A673 (cell line): Measurements from ENCODE around the gene ITPA. TPM values are rescaled to one million over a fixed set of nuclear protein-coding genes. Genes with fewer than 3 reads are reported as not detected.

Experiments used
- BruUV-seq: library from RNA; stranded (reverse); fragments of 400-500 nt; replicated peaks from 2 replicates; lab custom pipeline; 2021; lab: Mats Ljungman, UMichigan
- CTCF ChIA-PET: fragments of 300-600 bp; sonication (Branson Sonifier 250); formaldehyde crosslinking; loops from one replicate; lab custom pipeline; 2022; ENCODE audit warnings: antibody characterized with exemption; lab: Charles Lee
- POLR2A ChIA-PET: fragments of 300-600 bp; sonication (Branson Sonifier 250); formaldehyde crosslinking; loops from one replicate; lab custom pipeline; 2022; ENCODE audit warnings: antibody characterized with exemption; ENCODE audit not compliant: low non-redundant PET; lab: Charles Lee
- DNase-seq: peaks from one replicate; pipeline ENCODE4 v3.0.0-alpha.2; 2015; ENCODE audit warnings: low spot score
- H3K27ac ChIP-seq: fragments of 200-600 bp; sonication (generic); 2 replicates; pipeline ENCODE4 v1.5.1; 2016; ENCODE audit warnings: mixed run types, low read depth, mild to moderate bottlenecking, mixed read lengths, antibody characterized with exemption, low read length; ENCODE audit not compliant: poor library complexity, severe bottlenecking
- H3K27me3 ChIP-seq: fragments of 200-600 bp; sonication (generic); replicated peaks from 2 replicates; pipeline ENCODE4 v1.6.1; 2017; ENCODE audit warnings: mixed run types, low read depth, mild to moderate bottlenecking, mixed read lengths, antibody characterized with exemption, low read length; ENCODE audit not compliant: insufficient read depth, poor library complexity
- H3K36me3 ChIP-seq: fragments of 200-600 bp; sonication (generic); 2 replicates; pipeline ENCODE4 v1.6.1; 2016; ENCODE audit warnings: mixed run types, mild to moderate bottlenecking, mixed read lengths, antibody characterized with exemption, low read length; ENCODE audit not compliant: insufficient read depth, poor library complexity, severe bottlenecking
- H3K4me1 ChIP-seq: fragments of 200-600 bp; sonication (generic); 2 replicates; pipeline ENCODE4 v1.6.1; 2017; ENCODE audit warnings: mixed run types, mild to moderate bottlenecking, mixed read lengths, antibody characterized with exemption, low read length; ENCODE audit not compliant: insufficient read depth, poor library complexity, severe bottlenecking
- H3K4me3 ChIP-seq: fragments of 200-600 bp; sonication (generic); 2 replicates; pipeline ENCODE4 v1.5.1; 2016; ENCODE audit warnings: low read depth, mixed run types, mild to moderate bottlenecking, mixed read lengths, low read length; ENCODE audit not compliant: poor library complexity, severe bottlenecking
- H3K9me3 ChIP-seq: fragments of 200-600 bp; sonication (generic); 2 replicates; pipeline ENCODE4 v1.6.1; 2016; ENCODE audit warnings: mixed run types, low read depth, mild to moderate bottlenecking, mixed read lengths, antibody characterized with exemption, low read length; ENCODE audit not compliant: poor library complexity, severe bottlenecking
- EZH2 ChIP-seq: fragments of 200-600 bp; sonication (generic); IDR thresholded peaks from 2 replicates; pipeline ENCODE4 v1.6.1; 2017; ENCODE audit warnings: borderline replicate concordance, low read depth, mild to moderate bottlenecking, mixed read lengths, antibody characterized with exemption, low read length; ENCODE audit not compliant: poor library complexity, severe bottlenecking
- intact Hi-C: fragments of 100-400 bp; cut with micrococcal nuclease; formaldehyde crosslinking; loops from one replicate; pipeline ENCODE4 v1.10.0; 2022; ENCODE audit not compliant: unreplicated experiment
- total RNA-seq: library from RNA; stranded (reverse); gene quantifications from 2 replicates; pipeline ENCODE4 v1.2.3, GENCODE V29; 2021
- TF ChIP-seq, protein P1 (sequence below): fragments of 300-800, 200-600 bp; sonication (generic); conservative IDR thresholded peaks from 2 replicates; pipeline ENCODE4 v1.5.1; 2017; ENCODE audit warnings: low read depth, mild to moderate bottlenecking, antibody characterized with exemption, low read length, moderate library complexity, mixed read lengths

The ITPA gene
- total RNA-seq, 1 experiment from 2014 or later, result 81.3 TPM

DNA sequence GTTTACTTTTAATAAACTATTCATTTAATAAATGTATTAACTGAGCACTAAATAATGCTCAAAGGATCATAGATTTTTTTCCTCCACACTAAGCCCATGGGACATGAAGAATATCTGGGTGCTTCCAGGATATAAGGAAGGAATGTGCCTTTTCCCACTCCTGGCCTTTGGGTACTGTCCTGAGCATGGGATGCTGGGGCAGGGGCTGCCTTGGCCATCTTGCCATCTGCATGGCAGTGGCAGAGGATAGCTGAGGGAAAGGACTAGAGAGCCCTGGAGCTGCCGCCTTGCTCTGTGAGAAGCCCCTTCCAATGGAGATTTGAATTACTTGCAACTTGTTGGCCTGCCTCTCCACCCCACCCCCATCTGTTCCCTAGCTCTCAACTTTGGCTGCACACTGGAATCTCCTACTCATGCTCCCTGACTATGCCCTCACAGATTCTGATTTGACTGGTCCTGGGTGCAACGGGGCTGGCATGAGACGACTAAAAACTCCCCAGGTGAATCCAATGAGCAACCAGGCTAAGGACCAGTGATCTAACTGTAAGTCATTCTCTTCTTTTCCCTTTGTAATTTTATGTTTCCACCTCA is 20.4 kb upstream of the ITPA start:
- no peak for DNase-seq
- Histone ChIP-seq H3K27me3 (no peaks in the 10 kb centered on the region), H3K4me1 (no peaks in the 10 kb centered on the region), H3K9me3 (no peaks in the 10 kb centered on the region), H3K27ac (no peak overlapping the region), H3K4me3 (no peak overlapping the region), H3K36me3 (peaks cover 30% of the 10 kb centered on the region)
- intact Hi-C loops, result no loop called here
- ChIA-PET POLR2A (no interaction called here), CTCF (no interaction called here)
- TF ChIP-seq, protein P1, sequence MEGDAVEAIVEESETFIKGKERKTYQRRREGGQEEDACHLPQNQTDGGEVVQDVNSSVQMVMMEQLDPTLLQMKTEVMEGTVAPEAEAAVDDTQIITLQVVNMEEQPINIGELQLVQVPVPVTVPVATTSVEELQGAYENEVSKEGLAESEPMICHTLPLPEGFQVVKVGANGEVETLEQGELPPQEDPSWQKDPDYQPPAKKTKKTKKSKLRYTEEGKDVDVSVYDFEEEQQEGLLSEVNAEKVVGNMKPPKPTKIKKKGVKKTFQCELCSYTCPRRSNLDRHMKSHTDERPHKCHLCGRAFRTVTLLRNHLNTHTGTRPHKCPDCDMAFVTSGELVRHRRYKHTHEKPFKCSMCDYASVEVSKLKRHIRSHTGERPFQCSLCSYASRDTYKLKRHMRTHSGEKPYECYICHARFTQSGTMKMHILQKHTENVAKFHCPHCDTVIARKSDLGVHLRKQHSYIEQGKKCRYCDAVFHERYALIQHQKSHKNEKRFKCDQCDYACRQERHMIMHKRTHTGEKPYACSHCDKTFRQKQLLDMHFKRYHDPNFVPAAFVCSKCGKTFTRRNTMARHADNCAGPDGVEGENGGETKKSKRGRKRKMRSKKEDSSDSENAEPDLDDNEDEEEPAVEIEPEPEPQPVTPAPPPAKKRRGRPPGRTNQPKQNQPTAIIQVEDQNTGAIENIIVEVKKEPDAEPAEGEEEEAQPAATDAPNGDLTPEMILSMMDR, result no peak
- no peak for TF ChIP-seq EZH2
- TSS peak; percentile 27 for BruUV-seq

DNA sequence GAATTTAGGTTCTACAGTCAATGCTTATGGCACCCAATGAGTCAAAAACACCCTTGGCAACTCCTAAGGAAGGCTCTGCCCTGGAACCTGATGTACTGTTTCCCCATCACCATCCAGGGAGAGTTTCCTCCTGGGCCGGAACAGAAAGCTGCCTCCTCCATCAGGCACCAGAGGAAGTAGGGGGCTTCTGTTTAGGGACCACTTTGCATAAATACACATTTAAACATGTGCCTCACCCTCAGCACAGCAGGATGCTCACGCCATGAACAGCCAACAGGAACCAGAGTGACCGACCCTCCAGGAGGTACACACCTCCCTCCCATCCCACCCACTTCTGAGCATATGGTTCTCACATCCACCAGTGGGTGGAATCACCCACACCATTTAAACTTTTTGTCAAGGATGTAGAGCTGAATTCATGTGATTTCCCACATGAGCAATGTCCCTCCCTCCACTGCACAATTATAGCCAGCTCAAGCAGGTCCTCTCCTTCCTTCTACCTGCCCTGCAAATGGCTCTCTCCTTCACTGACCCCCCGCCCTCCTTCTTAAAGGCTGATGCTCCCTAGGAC is 19.7 kb upstream of the ITPA start:
- POLR2A ChIA-PET, result no interaction called here
- intact Hi-C loops, result no loop called here
- Histone ChIP-seq H3K4me3 (no peak overlapping the region), H3K9me3 (no peaks in the 10 kb centered on the region), H3K36me3 (peaks cover 37% of the 10 kb centered on the region), H3K27ac (no peak overlapping the region), H3K4me1 (no peaks in the 10 kb centered on the region), H3K27me3 (no peaks in the 10 kb centered on the region)
- TF ChIP-seq, protein P1, result no peak
- no peak for TF ChIP-seq EZH2
- CTCF ChIA-PET, result no interaction called here
- BruUV-seq, result no TSS peak
- no peak for DNase-seq

DNA sequence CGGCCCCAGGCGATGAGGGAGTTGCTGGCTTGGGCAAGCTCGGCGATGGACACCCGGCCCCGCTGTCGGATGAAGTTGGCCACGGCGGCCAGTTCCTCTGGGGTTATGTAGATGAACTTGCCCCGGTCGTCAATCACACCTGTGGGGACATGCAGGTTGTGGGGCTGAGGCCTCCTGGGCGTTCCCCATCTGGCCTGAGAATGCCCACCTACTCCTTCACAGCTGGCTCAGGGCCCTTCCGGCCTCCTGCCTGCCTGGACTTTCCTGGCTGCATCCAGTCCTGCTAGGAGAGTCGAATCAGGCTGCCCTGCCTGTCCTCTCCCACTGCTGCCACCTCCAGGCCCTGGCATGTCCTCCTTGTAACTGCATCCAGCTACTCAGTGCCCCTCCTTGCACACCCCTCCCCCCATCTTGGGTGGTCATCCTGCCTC is 18.6 kb upstream of the ITPA start:
- Histone ChIP-seq H3K27me3 (no peaks in the 10 kb centered on the region), H3K4me3 (no peak overlapping the region), H3K27ac (no peak overlapping the region), H3K4me1 (no peaks in the 10 kb centered on the region), H3K36me3 (peaks cover 47% of the 10 kb centered on the region), H3K9me3 (no peaks in the 10 kb centered on the region)
- no TSS peak for BruUV-seq
- no peak for DNase-seq
- ChIA-PET POLR2A (no interaction called here), CTCF (interaction anchor here (0.5 kb wide), 1 partner anchor 551 kb away, joined by 5 read pairs; no protein-coding TSS in a partner anchor)
- TF ChIP-seq, protein P1, result no peak
- TF ChIP-seq EZH2, result no peak
- intact Hi-C loops, result no loop called here
